GM18861 (cell line): Measurements from ENCODE around the gene SYNJ1.
A peak's percentile ranks its signal among the peaks of the same experiment; 100 is the strongest.

Source experiments
- ATAC-seq: cut with Tn5 transposase; IDR thresholded peaks from one replicate; pipeline ENCODE4 v1.9.1; 2021; ENCODE audit not compliant: unreplicated experiment

SYNJ1 gene

GRCh38 chr21:32735524-32735923 is 7.7 kb upstream of the SYNJ1 start:
- ATAC-seq = no peak

GRCh38 chr21:32733990-32734613 is 6.3 kb upstream of the SYNJ1 start:
- no peak for ATAC-seq

- no peak for ATAC-seq
Measured at GRCh38 chr21:32733356-32733755, 5.5 kb upstream of the SYNJ1 start.

GRCh38 chr21:32732544-32732943 is 4.7 kb upstream of the SYNJ1 start:
- ATAC-seq = no peak

GRCh38 chr21:32728848-32729247 is 1.0 kb upstream of the SYNJ1 start:
- ATAC-seq = no peak

GRCh38 chr21:32728456-32728839 is 635 bp upstream of the SYNJ1 start:
- no peak for ATAC-seq

GRCh38 chr21:32726839-32727686 is 750 bp downstream of the SYNJ1 start:
- no peak for ATAC-seq

- ATAC-seq = no peak
Measured at GRCh38 chr21:32719085-32719484, 8.7 kb downstream of the SYNJ1 start.

- ATAC-seq = no peak
Measured at GRCh38 chr21:32717851-32718316, 9.9 kb downstream of the SYNJ1 start.

- ATAC-seq = no peak
Measured at GRCh38 chr21:32716486-32716885, 11.3 kb downstream of the SYNJ1 start.

- no peak for ATAC-seq
Measured at GRCh38 chr21:32713726-32714125, 14.1 kb downstream of the SYNJ1 start.

GRCh38 chr21:32712641-32713040 is 15.2 kb downstream of the SYNJ1 start:
- ATAC-seq = no peak

GRCh38 chr21:32712043-32712442 is 15.8 kb downstream of the SYNJ1 start:
- peak; percentile 100 for ATAC-seq

GRCh38 chr21:32710987-32711386 is 16.8 kb downstream of the SYNJ1 start:
- ATAC-seq = no peak

- ATAC-seq = no peak
Measured at GRCh38 chr21:32710069-32710784, 17.6 kb downstream of the SYNJ1 start.

GRCh38 chr21:32708069-32708468 is 19.7 kb downstream of the SYNJ1 start:
- no peak for ATAC-seq

- no peak for ATAC-seq
Measured at GRCh38 chr21:32705901-32706300, 21.9 kb downstream of the SYNJ1 start.

GRCh38 chr21:32705139-32705538 is 22.7 kb downstream of the SYNJ1 start:
- ATAC-seq = no peak

GRCh38 chr21:32702702-32703101 is 25.1 kb downstream of the SYNJ1 start:
- ATAC-seq = no peak

GRCh38 chr21:32698971-32699693 is 28.7 kb downstream of the SYNJ1 start:
- no peak for ATAC-seq

- ATAC-seq = no peak
Measured at GRCh38 chr21:32698286-32698685, 29.5 kb downstream of the SYNJ1 start.
